ENCODE measurements around the gene LIN28A. TPM values are rescaled to one million over a fixed set of nuclear protein-coding genes. Genes with fewer than 3 reads are reported as not detected.

Gene LIN28A
- total and polyA plus RNA-seq, 10 of the 15 experiments (the other 5 are each of a cell fraction or from before 2014, with no cell fraction given): 0.13 to 0.59 (median 0.30) TPM; not detected in 7

DNA sequence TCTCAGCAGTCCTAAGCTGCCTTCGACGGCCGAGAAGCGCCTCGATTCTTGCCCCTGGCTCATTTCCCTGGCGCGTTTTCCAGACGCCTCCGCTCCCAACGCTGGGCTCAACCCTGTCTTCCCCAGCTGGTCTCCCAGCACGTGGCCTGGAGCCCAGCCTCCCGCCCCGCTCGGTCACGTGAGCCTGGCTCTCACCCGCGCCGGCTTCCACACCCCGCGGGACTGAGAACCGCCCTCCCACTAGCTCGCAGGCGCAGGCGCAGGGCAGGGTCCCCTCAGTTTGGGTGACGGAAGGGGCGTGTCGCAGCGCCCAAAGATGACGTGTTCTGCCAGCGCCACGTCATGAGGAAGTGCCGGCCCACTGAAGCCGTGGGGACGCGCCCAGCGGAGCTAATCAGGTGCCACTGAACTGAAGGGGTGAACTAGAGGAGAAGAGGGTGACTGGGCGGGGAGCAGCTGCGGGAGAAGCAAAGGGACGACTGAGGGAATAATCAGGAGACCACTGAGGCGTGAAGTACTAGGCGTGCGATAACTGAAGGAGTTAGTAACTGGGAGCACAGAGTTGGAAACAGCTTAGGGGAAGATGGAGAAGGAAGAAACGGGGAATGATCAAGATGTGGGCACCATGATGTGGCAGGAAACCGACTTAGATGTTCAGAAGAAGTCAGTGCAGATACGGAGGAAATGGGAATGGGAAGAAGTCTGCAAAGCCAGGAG is 21.5 kb downstream of the LIN28A start, which contains the start of gene DHDDS (continued):
- peak; percentile 100 for TF ChIP-seq MAX (IDR thresholded peaks at IDR 0.05; ENCODE audit: low read depth, low read length)
- peak; percentile 95 for TF ChIP-seq USF2 (IDR thresholded peaks at IDR 0.05; ENCODE audit: borderline replicate concordance, low read depth, low read length)
- TF ChIP-seq LARP7 (IDR thresholded peaks at IDR 0.05): peak; percentile 73
- peak; percentile 99 for TF ChIP-seq NBN (IDR thresholded peaks at IDR 0.05)
- TF ChIP-seq BACH1 (IDR thresholded peaks at IDR 0.05; ENCODE audit: borderline replicate concordance): peak; percentile 96
- TF ChIP-seq TAF1 (IDR thresholded peaks at IDR 0.05; ENCODE audit: borderline replicate concordance, low read depth, low read length): peak; percentile 9
- TF ChIP-seq, protein P1, sequence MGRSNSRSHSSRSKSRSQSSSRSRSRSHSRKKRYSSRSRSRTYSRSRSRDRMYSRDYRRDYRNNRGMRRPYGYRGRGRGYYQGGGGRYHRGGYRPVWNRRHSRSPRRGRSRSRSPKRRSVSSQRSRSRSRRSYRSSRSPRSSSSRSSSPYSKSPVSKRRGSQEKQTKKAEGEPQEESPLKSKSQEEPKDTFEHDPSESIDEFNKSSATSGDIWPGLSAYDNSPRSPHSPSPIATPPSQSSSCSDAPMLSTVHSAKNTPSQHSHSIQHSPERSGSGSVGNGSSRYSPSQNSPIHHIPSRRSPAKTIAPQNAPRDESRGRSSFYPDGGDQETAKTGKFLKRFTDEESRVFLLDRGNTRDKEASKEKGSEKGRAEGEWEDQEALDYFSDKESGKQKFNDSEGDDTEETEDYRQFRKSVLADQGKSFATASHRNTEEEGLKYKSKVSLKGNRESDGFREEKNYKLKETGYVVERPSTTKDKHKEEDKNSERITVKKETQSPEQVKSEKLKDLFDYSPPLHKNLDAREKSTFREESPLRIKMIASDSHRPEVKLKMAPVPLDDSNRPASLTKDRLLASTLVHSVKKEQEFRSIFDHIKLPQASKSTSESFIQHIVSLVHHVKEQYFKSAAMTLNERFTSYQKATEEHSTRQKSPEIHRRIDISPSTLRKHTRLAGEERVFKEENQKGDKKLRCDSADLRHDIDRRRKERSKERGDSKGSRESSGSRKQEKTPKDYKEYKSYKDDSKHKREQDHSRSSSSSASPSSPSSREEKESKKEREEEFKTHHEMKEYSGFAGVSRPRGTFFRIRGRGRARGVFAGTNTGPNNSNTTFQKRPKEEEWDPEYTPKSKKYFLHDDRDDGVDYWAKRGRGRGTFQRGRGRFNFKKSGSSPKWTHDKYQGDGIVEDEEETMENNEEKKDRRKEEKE (IDR thresholded peaks at IDR 0.05): no peak
- TF ChIP-seq MTA3 (IDR thresholded peaks at IDR 0.05; ENCODE audit: borderline replicate concordance, low read length): no peak
- TF ChIP-seq, protein P2, sequence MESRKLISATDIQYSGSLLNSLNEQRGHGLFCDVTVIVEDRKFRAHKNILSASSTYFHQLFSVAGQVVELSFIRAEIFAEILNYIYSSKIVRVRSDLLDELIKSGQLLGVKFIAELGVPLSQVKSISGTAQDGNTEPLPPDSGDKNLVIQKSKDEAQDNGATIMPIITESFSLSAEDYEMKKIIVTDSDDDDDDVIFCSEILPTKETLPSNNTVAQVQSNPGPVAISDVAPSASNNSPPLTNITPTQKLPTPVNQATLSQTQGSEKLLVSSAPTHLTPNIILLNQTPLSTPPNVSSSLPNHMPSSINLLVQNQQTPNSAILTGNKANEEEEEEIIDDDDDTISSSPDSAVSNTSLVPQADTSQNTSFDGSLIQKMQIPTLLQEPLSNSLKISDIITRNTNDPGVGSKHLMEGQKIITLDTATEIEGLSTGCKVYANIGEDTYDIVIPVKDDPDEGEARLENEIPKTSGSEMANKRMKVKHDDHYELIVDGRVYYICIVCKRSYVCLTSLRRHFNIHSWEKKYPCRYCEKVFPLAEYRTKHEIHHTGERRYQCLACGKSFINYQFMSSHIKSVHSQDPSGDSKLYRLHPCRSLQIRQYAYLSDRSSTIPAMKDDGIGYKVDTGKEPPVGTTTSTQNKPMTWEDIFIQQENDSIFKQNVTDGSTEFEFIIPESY (IDR thresholded peaks at IDR 0.05): no peak
- peak; percentile 84; the same call in 1 of the 2 replicates for TF ChIP-seq SIN3A (IDR thresholded peaks at IDR 0.05; ENCODE audit: low read depth, low read length)
- 0 out of 2 replicates have a peak, but pooled peaks have one; percentile 28 for TF ChIP-seq DPF2 (IDR thresholded peaks at IDR 0.05)
- peak; percentile 41; the same call in 1 of the 2 replicates for TF ChIP-seq RUNX3 (IDR thresholded peaks at IDR 0.05; ENCODE audit: low read length)
- no peak for TF ChIP-seq MYB (IDR thresholded peaks at IDR 0.05; ENCODE audit: borderline replicate concordance, low read depth, low read length)
- peak; percentile 39; the same call in 1 of the 2 replicates for TF ChIP-seq CEBPZ (IDR thresholded peaks at IDR 0.05; ENCODE audit: low read depth, low read length)
- TF ChIP-seq ZNF24 (IDR thresholded peaks at IDR 0.05): no peak
- TF ChIP-seq NR2C2 (IDR thresholded peaks at IDR 0.05; ENCODE audit: borderline replicate concordance, control insufficient read depth, insufficient read length, low read depth): no peak
- peak; percentile 88 for TF ChIP-seq PML (IDR thresholded peaks at IDR 0.05; ENCODE audit: low read length)
- TF ChIP-seq EP300 (IDR thresholded peaks at IDR 0.05; ENCODE audit: borderline replicate concordance in 1 of 2, control insufficient read depth in 1 of 2, low read depth in 2 of 2, low read length in 2 of 2): no peak
- TF ChIP-seq RBBP5 (conservative IDR thresholded peaks at IDR 0.05): no peak
- TF ChIP-seq FOS (IDR thresholded peaks at IDR 0.05; ENCODE audit: borderline replicate concordance, extremely low read depth, insufficient read length): no peak
- TF ChIP-seq TCF3 (IDR thresholded peaks at IDR 0.05; ENCODE audit: borderline replicate concordance, insufficient read depth, low read depth, low read length): peak; percentile 84; the same call in 1 of the 2 replicates
